ENCODE results near the gene DYNC1H1. TPM values are rescaled to one million over a fixed set of nuclear protein-coding genes. Genes with fewer than 3 reads are reported as not detected.
"Not testable (repeated sequence)": the region's sequence is repeated elsewhere in the genome, so short reads cannot be mapped to it uniquely, and the experiment has no call there.

Gene DYNC1H1
- total RNA-seq, 1 experiment from 2014 or later: 253 TPM

- peak overlapping the region; percentile 14; the same call in 1 of the 2 replicates for H3K27ac ChIP-seq
- H3K27me3 ChIP-seq (replicated peaks): no peaks in the 10 kb centered on the region
- no peak for DNase-seq (ENCODE audit: low read depth in 1 of 2, low spot score in 2 of 2)
- no peaks in the 10 kb centered on the region; the same call in 1 of the 2 replicates for H3K9me3 ChIP-seq (replicated peaks)
- H3K4me3 ChIP-seq: no peak overlapping the region
- H3K36me3 ChIP-seq: peaks cover 21% of the 10 kb centered on the region
- H3K4me1 ChIP-seq (replicated peaks): peaks cover 36% of the 10 kb centered on the region
These were observed 1.3 kb upstream of the DYNC1H1 start for GRCh38 chr14:101963052-101963451.

DNA sequence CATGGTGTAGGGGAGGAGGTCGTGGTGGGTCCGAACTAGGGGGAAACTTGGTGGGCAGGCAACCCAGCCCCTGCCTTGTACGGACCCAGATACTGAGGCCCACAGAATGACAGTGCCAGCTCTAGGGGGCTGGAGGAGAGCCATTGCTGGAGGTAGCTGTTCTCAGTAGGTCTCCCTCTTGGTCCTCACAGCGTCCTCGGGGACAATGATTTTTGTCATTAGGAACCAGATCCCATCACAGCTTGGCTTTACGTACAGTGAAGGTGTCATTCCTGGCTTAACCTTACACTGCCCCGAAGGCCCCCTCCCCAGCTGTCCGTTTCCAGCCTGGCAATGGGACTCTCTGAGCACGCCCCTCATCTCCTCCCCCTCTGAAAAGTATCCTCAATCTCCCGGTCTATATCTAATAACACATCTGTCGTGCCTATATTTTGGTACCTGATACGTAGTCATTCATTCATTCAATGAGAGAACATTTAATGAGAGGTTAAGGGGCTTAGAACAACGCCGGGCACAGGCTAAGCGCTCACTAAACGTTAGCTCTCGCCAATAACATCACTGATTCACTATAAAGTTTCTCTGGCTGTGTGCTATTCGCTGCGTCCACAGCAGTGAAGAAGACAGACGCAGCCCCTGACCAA is 597 bp upstream of the DYNC1H1 start:
- Histone ChIP-seq H3K36me3 (peaks cover 26% of the 10 kb centered on the region), H3K9me3 (replicated peaks) (no peaks in the 10 kb centered on the region; the same call in 1 of the 2 replicates), H3K4me1 (replicated peaks) (peaks cover 36% of the 10 kb centered on the region), H3K27me3 (replicated peaks) (no peaks in the 10 kb centered on the region), H3K27ac (no peak overlapping the region), H3K4me3 (peak overlapping the region; percentile 95)
- no peak for DNase-seq (ENCODE audit: low read depth in 1 of 2, low spot score in 2 of 2)

DNA sequence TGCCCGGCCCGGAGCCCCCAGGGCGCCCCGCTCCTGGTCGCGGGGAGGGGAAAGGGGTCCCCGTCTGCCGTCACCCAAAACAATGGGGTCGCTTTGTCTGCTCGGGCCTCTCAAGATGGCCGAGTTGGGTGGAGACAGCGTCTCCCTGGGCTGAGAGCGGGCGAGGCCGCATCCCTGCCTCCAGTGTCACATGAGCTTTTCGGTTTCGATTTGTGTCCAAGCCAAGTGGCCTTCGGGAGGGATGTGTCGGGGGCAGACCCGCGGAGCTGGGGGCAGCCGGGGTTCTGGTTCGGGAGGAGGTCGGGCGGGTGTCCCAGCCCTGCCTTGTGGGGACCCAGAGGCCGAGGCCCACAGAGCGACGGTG is 790 bp downstream of the DYNC1H1 start:
- H3K4me3 ChIP-seq: peak overlapping the region; percentile 95
- no peaks in the 10 kb centered on the region for H3K27me3 ChIP-seq (replicated peaks)
- H3K36me3 ChIP-seq: peaks cover 35% of the 10 kb centered on the region
- DNase-seq (ENCODE audit: low read depth in 1 of 2, low spot score in 2 of 2): peak; percentile 57 to 61
- H3K27ac ChIP-seq: peak overlapping the region; percentile 67
- peaks cover 36% of the 10 kb centered on the region for H3K4me1 ChIP-seq (replicated peaks)
- no peaks in the 10 kb centered on the region; the same call in 1 of the 2 replicates for H3K9me3 ChIP-seq (replicated peaks)

DNA sequence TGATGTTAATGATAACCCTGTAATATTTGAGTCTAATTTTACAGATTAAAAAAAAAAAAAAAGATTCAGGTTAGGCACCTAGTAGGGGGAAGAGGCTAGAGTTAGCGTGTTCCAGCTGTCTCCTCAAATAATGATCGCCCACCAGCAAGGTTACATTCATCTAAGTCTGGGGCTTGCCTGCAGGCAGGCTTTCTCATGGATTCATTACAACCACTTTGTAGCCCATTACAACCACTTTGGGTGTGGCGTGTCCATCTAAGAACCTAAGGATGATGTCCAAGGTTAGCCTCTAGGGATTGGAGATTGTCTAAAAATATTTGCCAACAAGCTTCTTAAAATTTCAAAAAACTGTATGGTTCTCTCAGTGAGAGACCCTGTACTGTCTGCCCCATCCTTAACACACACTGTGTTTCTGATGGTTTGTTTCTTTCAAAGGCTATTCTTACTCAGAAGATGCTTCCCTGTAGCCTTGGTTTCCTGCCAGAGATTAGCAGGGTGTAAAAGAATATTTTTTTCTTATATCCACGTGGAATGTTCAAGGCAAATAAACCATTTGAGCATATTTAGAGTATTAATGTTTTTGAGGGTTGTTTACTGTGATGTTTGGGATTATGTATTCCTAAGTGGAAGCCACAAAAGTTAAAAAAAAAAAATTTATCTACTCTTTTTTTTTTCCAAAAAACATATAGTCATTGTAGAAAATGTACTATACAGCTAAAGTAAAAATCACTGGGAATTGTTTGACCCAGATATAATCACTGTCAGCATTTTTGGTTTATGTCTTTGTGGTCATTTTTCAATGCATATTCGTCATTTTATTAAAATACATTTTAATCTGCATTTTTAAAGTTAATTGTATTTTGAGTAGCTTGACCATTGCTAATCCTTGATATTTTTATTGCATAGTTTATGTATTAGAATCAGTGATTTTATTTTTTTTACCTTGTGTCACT is 1.7 kb downstream of the DYNC1H1 start:
- no peaks in the 10 kb centered on the region for H3K27me3 ChIP-seq (replicated peaks)
- peaks cover 38% of the 10 kb centered on the region for H3K36me3 ChIP-seq
- H3K27ac ChIP-seq: peak overlapping the region; percentile 67
- H3K4me3 ChIP-seq: peak overlapping the region; percentile 95
- peaks cover 35% of the 10 kb centered on the region for H3K4me1 ChIP-seq (replicated peaks)
- DNase-seq (ENCODE audit: low read depth in 1 of 2, low spot score in 2 of 2): peak in 1 of 2 experiments; percentile 25
- no peaks in the 10 kb centered on the region; the same call in 1 of the 2 replicates for H3K9me3 ChIP-seq (replicated peaks)

DNA sequence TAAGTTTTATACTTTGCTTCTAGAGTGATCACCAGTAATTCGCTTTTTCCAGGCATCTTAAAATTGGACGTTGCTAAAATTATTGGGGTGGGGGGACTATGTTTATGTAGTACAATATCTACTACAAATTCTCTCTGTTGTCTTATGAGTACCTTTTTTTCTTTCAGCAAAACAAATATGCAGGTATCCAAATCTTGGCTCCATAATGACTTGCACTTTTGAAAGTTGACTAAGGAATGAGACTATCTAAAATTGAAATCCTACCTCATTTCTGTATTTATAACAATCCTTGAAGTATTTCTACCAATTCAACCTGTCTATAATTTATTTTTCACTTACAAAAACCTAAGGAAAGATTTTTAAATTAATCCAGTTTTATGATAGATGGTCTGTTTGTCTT is 2.4 kb downstream of the DYNC1H1 start:
- Histone ChIP-seq H3K4me3 (no peak overlapping the region), H3K36me3 (peaks cover 38% of the 10 kb centered on the region), H3K27me3 (replicated peaks) (no peaks in the 10 kb centered on the region), H3K4me1 (replicated peaks) (peaks cover 38% of the 10 kb centered on the region), H3K27ac (peak overlapping the region; percentile 30; the same call in 1 of the 2 replicates), H3K9me3 (replicated peaks) (no peaks in the 10 kb centered on the region; the same call in 1 of the 2 replicates)
- DNase-seq (ENCODE audit: low read depth in 1 of 2, low spot score in 2 of 2): no peak

DNA sequence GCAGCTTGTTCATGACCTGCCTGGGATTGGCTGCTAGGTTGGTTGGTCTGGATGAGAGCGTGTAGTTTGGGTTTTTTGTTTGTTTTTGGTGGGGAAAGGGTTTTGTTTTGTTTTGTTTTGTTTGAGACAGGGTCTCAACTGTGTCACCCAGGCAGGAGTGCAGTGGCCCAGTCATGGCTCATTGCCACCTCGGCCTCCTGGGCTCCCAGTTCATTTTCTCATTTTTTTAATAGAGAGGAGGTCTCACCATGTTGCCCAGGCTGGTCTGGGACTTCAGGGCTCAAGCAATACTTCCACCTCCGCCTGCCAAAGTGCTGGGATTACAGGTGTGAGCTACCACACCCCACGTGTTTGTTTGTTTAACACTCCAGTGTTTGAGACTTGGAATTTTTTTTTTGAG is 3.8 kb downstream of the DYNC1H1 start:
- Histone ChIP-seq H3K4me3 (no peak overlapping the region), H3K9me3 (replicated peaks) (no peaks in the 10 kb centered on the region; the same call in 1 of the 2 replicates), H3K36me3 (peaks cover 38% of the 10 kb centered on the region), H3K4me1 (replicated peaks) (peaks cover 36% of the 10 kb centered on the region), H3K27me3 (replicated peaks) (no peaks in the 10 kb centered on the region), H3K27ac (no peak overlapping the region)
- no peak for DNase-seq (ENCODE audit: low read depth in 1 of 2, low spot score in 2 of 2)

DNA sequence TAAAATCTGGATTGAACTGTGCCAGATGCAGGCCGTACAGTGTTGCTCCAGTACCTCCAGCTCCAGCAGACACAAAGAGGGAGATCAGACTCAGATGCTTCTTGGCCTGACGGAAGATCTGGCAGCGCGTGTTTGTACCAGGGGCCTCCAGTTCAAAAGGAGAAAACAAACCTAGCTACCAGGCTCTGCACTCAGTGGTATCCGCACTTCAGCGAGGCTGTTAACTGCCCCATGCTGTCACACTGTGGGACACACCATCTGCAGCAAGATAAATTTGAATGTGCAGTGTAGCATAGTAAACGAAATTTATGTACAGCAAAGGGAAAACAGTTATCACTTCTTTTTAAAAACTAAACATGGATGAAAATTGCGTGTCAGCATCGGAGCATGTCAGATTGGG is 5.1 kb downstream of the DYNC1H1 start:
- no peak overlapping the region for H3K27ac ChIP-seq
- H3K4me1 ChIP-seq (replicated peaks): peaks cover 39% of the 10 kb centered on the region

DNA sequence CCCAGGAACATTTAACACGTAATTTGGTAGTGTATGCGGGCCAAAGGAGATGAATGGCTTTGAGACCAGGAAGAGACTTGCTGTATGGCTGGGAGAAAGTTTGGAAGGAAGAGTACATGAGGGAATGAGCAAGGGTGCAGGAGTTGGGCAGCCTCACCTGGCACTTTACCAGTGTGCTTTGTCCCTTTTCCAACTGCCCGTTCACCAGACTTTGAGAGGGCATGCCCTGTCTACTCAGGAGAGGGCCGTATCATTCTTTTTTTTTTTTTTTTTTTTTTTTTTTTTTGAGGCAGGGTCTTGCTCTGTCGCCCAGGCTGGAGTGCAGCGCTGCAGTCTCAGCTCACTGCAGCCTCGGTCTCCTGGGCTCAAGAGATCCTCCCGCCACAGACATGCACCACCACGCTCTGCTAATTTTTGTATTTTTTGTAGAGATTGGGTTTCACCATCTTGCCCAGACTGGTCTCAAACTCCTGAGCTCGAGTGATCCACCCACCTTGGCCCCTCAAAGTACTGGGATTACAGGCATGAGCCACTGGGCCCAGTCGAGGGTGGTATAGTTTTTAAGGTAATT is 6.5 kb downstream of the DYNC1H1 start:
- DNase-seq (ENCODE audit: low read depth in 1 of 2, low spot score in 2 of 2): no peak
- H3K4me1 ChIP-seq (replicated peaks): peaks cover 34% of the 10 kb centered on the region
- no peaks in the 10 kb centered on the region for H3K9me3 ChIP-seq (replicated peaks)
- peak overlapping the region; percentile 91; the same call in 1 of the 2 replicates for H3K27ac ChIP-seq
- no peaks in the 10 kb centered on the region for H3K27me3 ChIP-seq (replicated peaks)
- peaks cover 37% of the 10 kb centered on the region for H3K36me3 ChIP-seq
- H3K4me3 ChIP-seq: no peak overlapping the region

More for the DNA sequence above, 5.1 kb downstream of the DYNC1H1 start:
- no peaks in the 10 kb centered on the region for H3K27me3 ChIP-seq (replicated peaks)
- H3K36me3 ChIP-seq: peaks cover 41% of the 10 kb centered on the region
- H3K4me3 ChIP-seq: no peak overlapping the region
- DNase-seq (ENCODE audit: low read depth in 1 of 2, low spot score in 2 of 2): no peak
- no peaks in the 10 kb centered on the region; the same call in 1 of the 2 replicates for H3K9me3 ChIP-seq (replicated peaks)

DNA sequence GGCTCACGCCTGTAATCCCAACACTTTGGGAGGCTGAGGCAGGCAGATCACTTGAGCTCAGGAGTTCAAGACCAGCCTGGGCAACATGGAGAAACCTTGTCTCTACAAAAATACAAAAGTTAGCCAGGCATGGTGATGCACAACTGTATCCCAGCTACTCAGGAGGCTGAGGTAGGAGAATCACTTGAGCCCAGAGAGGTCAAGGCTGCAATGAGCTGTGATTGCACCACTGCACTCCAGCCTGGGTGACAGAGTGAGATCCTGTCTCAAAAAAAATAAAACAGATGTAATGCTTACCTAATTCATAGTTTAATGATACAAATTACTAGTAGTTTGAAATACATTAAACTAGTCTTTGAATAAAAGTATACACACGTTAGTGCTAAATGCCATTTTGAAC is 7.1 kb downstream of the DYNC1H1 start:
- Histone ChIP-seq H3K36me3 (peaks cover 35% of the 10 kb centered on the region), H3K27ac (peak overlapping the region; percentile 91), H3K4me1 (replicated peaks) (peaks cover 31% of the 10 kb centered on the region)
- not testable (repeated sequence) for DNase-seq (ENCODE audit: low read depth in 1 of 2, low spot score in 2 of 2); H3K9me3 ChIP-seq (replicated peaks); H3K4me3 ChIP-seq; H3K27me3 ChIP-seq (replicated peaks)

GRCh38 chr14:101972126-101972866 is 7.9 kb downstream of the DYNC1H1 start:
- peaks cover 43% of the 10 kb centered on the region for H3K36me3 ChIP-seq
- H3K4me1 ChIP-seq (replicated peaks): peaks cover 24% of the 10 kb centered on the region
- no peaks in the 10 kb centered on the region for H3K9me3 ChIP-seq (replicated peaks)
- no peak overlapping the region for H3K4me3 ChIP-seq
- peak; percentile 89 to 95 for DNase-seq (ENCODE audit: low read depth in 1 of 2, low spot score in 2 of 2)
- H3K27me3 ChIP-seq (replicated peaks): no peaks in the 10 kb centered on the region
- peak overlapping the region; percentile 91 for H3K27ac ChIP-seq

DNA sequence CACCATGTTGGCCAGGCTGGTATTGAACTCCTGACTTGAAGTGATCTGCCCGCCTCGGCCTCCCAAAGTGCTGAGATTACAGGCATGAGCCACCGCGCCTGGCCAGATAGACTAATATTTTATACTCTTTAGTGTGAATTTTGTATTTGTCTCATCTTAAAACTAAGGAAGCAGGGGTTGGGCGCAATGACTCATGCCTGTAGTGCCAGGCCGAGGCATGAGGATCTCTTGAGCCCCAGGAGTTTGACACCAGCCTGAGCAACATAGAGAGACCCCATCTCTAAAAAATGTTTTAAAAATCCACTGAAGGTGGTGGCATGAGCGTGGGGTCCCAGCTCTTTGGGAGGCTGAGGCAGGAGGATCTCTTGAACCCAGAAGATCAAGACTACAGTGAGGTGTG is 9.0 kb downstream of the DYNC1H1 start:
- peak in 1 of 2 experiments; percentile 20 for DNase-seq (ENCODE audit: low read depth in 1 of 2, low spot score in 2 of 2)
- Histone ChIP-seq H3K4me1 (replicated peaks) (peaks cover 24% of the 10 kb centered on the region), H3K9me3 (replicated peaks) (no peaks in the 10 kb centered on the region), H3K36me3 (peaks cover 46% of the 10 kb centered on the region), H3K4me3 (no peak overlapping the region), H3K27me3 (replicated peaks) (no peaks in the 10 kb centered on the region), H3K27ac (peak overlapping the region; percentile 91)

- no peaks in the 10 kb centered on the region for H3K9me3 ChIP-seq (replicated peaks)
- no peak for DNase-seq (ENCODE audit: low read depth in 1 of 2, low spot score in 2 of 2)
- H3K27ac ChIP-seq: no peak overlapping the region
- H3K4me3 ChIP-seq: no peak overlapping the region
- peaks cover 27% of the 10 kb centered on the region for H3K4me1 ChIP-seq (replicated peaks)
- H3K27me3 ChIP-seq (replicated peaks): no peaks in the 10 kb centered on the region
- H3K36me3 ChIP-seq: peaks cover 54% of the 10 kb centered on the region
These were observed 10.9 kb downstream of the DYNC1H1 start for GRCh38 chr14:101975231-101975630.
